H9 (cell line): ENCODE results near the gene FBXO2. TPM values are rescaled to one million over a fixed set of nuclear protein-coding genes. Genes with fewer than 3 reads are reported as not detected.
"Not testable (repeated sequence)": the region's sequence is repeated elsewhere in the genome, so short reads cannot be mapped to it uniquely, and the experiment has no call there.

Source experiments
- DNase-seq: peaks from one replicate; pipeline ENCODE4 v3.0.0-alpha.2; 2017
- H2AFZ ChIP-seq: one replicate; pipeline ENCODE4 v1.6.1; 2013; ENCODE audit warnings: mild to moderate bottlenecking, low read length, control low read depth, moderate library complexity
- H2AK5ac ChIP-seq: 2 replicates; pipeline ENCODE4 v1.6.1; 2013; ENCODE audit warnings: low read length, control low read depth, mixed read lengths; ENCODE audit not compliant: insufficient read length
- H2BK120ac ChIP-seq: one replicate; pipeline ENCODE4 v1.6.1; 2013; ENCODE audit warnings: low read depth, mild to moderate bottlenecking, low read length, control low read depth, inconsistent platforms; ENCODE audit not compliant: poor library complexity, severe bottlenecking
- H2BK12ac ChIP-seq: 2 replicates; pipeline ENCODE4 v1.6.1; 2013; ENCODE audit warnings: low read length, control low read depth, mixed read lengths, low read depth; ENCODE audit not compliant: insufficient read length
- H2BK15ac ChIP-seq: 2 replicates; pipeline ENCODE4 v1.6.1; 2013; ENCODE audit warnings: low read depth, low read length, control low read depth
- H2BK20ac ChIP-seq: one replicate; pipeline ENCODE4 v1.6.1; 2013; ENCODE audit warnings: low read depth, mild to moderate bottlenecking, low read length, control low read depth, inconsistent platforms; ENCODE audit not compliant: poor library complexity, severe bottlenecking
- H2BK5ac ChIP-seq: 2 replicates; pipeline ENCODE4 v1.6.1; 2013; ENCODE audit warnings: low read length, control low read depth, mixed read lengths; ENCODE audit not compliant: insufficient read length
- H3K14ac ChIP-seq: 2 replicates; pipeline ENCODE4 v1.6.1; 2013; ENCODE audit warnings: low read length, control low read depth; ENCODE audit not compliant: insufficient read depth
- H3K18ac ChIP-seq: 2 replicates; pipeline ENCODE4 v1.6.1; 2013; ENCODE audit warnings: low read depth, mild to moderate bottlenecking, mixed read lengths, low read length, control low read depth; ENCODE audit not compliant: insufficient read length
- H3K23ac ChIP-seq: 2 replicates; pipeline ENCODE4 v1.6.1; 2013; ENCODE audit warnings: low read length, control low read depth, mixed read lengths, low read depth; ENCODE audit not compliant: insufficient read length
- H3K23me2 ChIP-seq: 2 replicates; pipeline ENCODE4 v1.6.1; 2013; ENCODE audit warnings: low read depth, mild to moderate bottlenecking, mixed read lengths, low read length, control low read depth; ENCODE audit not compliant: insufficient read length, poor library complexity, severe bottlenecking
- H3K27ac ChIP-seq: 2 replicates; pipeline ENCODE4 v1.5.1; 2013; ENCODE audit warnings: low read length, control low read depth, mixed read lengths, low read depth; ENCODE audit not compliant: insufficient read length
- H3K27me3 ChIP-seq: 2 replicates; pipeline ENCODE4 v1.6.1; 2013; ENCODE audit warnings: low read length, control low read depth, inconsistent platforms; ENCODE audit not compliant: insufficient read depth
- H3K4ac ChIP-seq: 2 replicates; pipeline ENCODE4 v1.6.1; 2013; ENCODE audit warnings: low read depth, mild to moderate bottlenecking, control low read depth, inconsistent platforms, low read length, moderate library complexity
- H3K4me1 ChIP-seq: 2 replicates; pipeline ENCODE4 v1.6.1; 2013; ENCODE audit warnings: low read length, control low read depth, inconsistent platforms; ENCODE audit not compliant: insufficient read depth
- H3K4me2 ChIP-seq: 2 replicates; pipeline ENCODE4 v1.6.1; 2013; ENCODE audit warnings: low read length, control low read depth, mixed read lengths; ENCODE audit not compliant: insufficient read length, insufficient read depth
- H3K56ac ChIP-seq: 2 replicates; pipeline ENCODE4 v1.6.1; 2013; ENCODE audit warnings: low read depth, mild to moderate bottlenecking, mixed read lengths, low read length, control low read depth; ENCODE audit not compliant: insufficient read length
- H3K79me1 ChIP-seq: 2 replicates; pipeline ENCODE4 v1.6.1; 2013; ENCODE audit warnings: low read depth, mild to moderate bottlenecking, moderate library complexity, low read length, control low read depth, inconsistent platforms; ENCODE audit not compliant: insufficient read depth, poor library complexity, severe bottlenecking
- H3K79me2 ChIP-seq: 2 replicates; pipeline ENCODE4 v1.6.1; 2013; ENCODE audit warnings: low read length, control low read depth, inconsistent platforms; ENCODE audit not compliant: insufficient read depth
- H3K9ac ChIP-seq: 2 replicates; pipeline ENCODE4 v1.6.1; 2013; ENCODE audit warnings: low read length, control low read depth, mixed read lengths; ENCODE audit not compliant: insufficient read length; ENCODE audit errors: extremely low read depth
- H3K9me3 ChIP-seq: one replicate; pipeline ENCODE4 v1.6.1; 2013; ENCODE audit warnings: low read depth, low read length, inconsistent platforms; ENCODE audit not compliant: control insufficient read depth
- H3T11ph ChIP-seq: one replicate; pipeline ENCODE4 v1.6.1; 2013; ENCODE audit warnings: mild to moderate bottlenecking, low read length, control low read depth, inconsistent platforms
- H4K20me1 ChIP-seq: one replicate; pipeline ENCODE4 v1.6.1; 2013; ENCODE audit not compliant: control insufficient read depth, insufficient read length, insufficient read depth
- H4K5ac ChIP-seq: 2 replicates; pipeline ENCODE4 v1.6.1; 2013; ENCODE audit warnings: low read depth, mild to moderate bottlenecking, mixed read lengths, low read length, control low read depth; ENCODE audit not compliant: insufficient read length
- H4K8ac ChIP-seq: replicated peaks from 2 replicates; pipeline ENCODE4 v1.6.1; 2013; ENCODE audit warnings: low read length, control low read depth, mixed read lengths, low read depth; ENCODE audit not compliant: insufficient read length
- H4K91ac ChIP-seq: 2 replicates; pipeline ENCODE4 v1.6.1; 2013; ENCODE audit warnings: low read depth, mild to moderate bottlenecking, moderate library complexity, mixed read lengths, low read length, control low read depth; ENCODE audit not compliant: insufficient read length
- H3K27ac Mint-ChIP-seq, 3 experiments: 2 replicates in 2 of 3; 3 replicates in 1 of 3; pipeline ENCODE4 v1.8.0; 2020 to 2021; ENCODE audit warnings: mixed read lengths in 3 of 3, mild to moderate bottlenecking in 1 of 3, moderate library complexity in 1 of 3
- H3K27me3 Mint-ChIP-seq: 2 replicates; pipeline ENCODE4 v1.8.0; 2021; ENCODE audit warnings: low read depth, mild to moderate bottlenecking, moderate library complexity, mixed read lengths
- H3K36me3 Mint-ChIP-seq, 3 experiments: 2 replicates in 2 of 3; 3 replicates in 1 of 3; pipeline ENCODE4 v1.8.0; 2020 to 2021; ENCODE audit warnings: low read depth in 3 of 3, mixed read lengths in 3 of 3; ENCODE audit not compliant: insufficient read depth in 1 of 3
- H3K4me1 Mint-ChIP-seq, 2 experiments: 2 replicates each; pipeline ENCODE4 v1.8.0; 2020; ENCODE audit warnings: mixed read lengths in 2 of 2
- H3K4me3 Mint-ChIP-seq, 2 experiments: 2 replicates in 1 of 2; 3 replicates in 1 of 2; pipeline ENCODE4 v1.8.0; 2020 to 2021; ENCODE audit warnings: mild to moderate bottlenecking in 2 of 2, mixed read lengths in 2 of 2, moderate library complexity in 1 of 2
- H3K9me3 Mint-ChIP-seq, 2 experiments: 2 replicates in 1 of 2; 3 replicates in 1 of 2; pipeline ENCODE4 v1.8.0; 2020; ENCODE audit warnings: mild to moderate bottlenecking in 2 of 2, mixed read lengths in 2 of 2, moderate library complexity in 1 of 2
- WGBS: extraction: QIAGEN DNeasy Blood & Tissue Kit; methylation state at CpG from one replicate; pipeline ENCODE4 v1.1.7; 2013; ENCODE audit warnings: missing lambda C conversion rate, low lambda C conversion rate, mixed read lengths; ENCODE audit not compliant: insufficient read length; ENCODE audit errors: extremely low coverage; 5-methylcytosine and 5-hydroxymethylcytosine counted together
- total RNA-seq: library from RNA; stranded (reverse); gene quantifications from 2 replicates; pipeline ENCODE4 v1.2.1, GENCODE V29; 2021

Gene FBXO2
- total RNA-seq, 1 experiment from 2014 or later = 28.9 TPM

- not testable (repeated sequence) for H3K23me2 ChIP-seq, H2BK15ac ChIP-seq, H3K4me3 Mint-ChIP-seq, H4K20me1 ChIP-seq, H3K9me3 Mint-ChIP-seq, H3K27me3 ChIP-seq, H3K4ac ChIP-seq, H3K27ac ChIP-seq, H3K79me2 ChIP-seq, DNase-seq, H2BK5ac ChIP-seq, H3K4me1 ChIP-seq, H2BK12ac ChIP-seq, H4K8ac ChIP-seq, H3K9me3 ChIP-seq, H3K9ac ChIP-seq, H3K36me3 Mint-ChIP-seq, H3K79me1 ChIP-seq, H3K4me1 Mint-ChIP-seq, H3K27ac Mint-ChIP-seq, H2AK5ac ChIP-seq, H3K14ac ChIP-seq, H2AFZ ChIP-seq, H3K27me3 Mint-ChIP-seq, H3K56ac ChIP-seq, H3K4me2 ChIP-seq, H2BK120ac ChIP-seq, H4K5ac ChIP-seq, H3K23ac ChIP-seq, H3T11ph ChIP-seq, H4K91ac ChIP-seq, H2BK20ac ChIP-seq, H3K18ac ChIP-seq
- WGBS = no CpG with 5 or more reads among the region's 37 CpGs
Observed at GRCh38 chr1:11608596-11609130, 45.6 kb downstream of the FBXO2 start.
